Panc1 (cell line): Measurements from ENCODE around the gene SIK2.

ENCODE experiments used
- POLR2AphosphoS5 ChIP-seq: IDR thresholded peaks from 2 replicates; pipeline ENCODE4 v1.6.1; 2012; ENCODE audit warnings: mild to moderate bottlenecking, low read depth, low read length, moderate library complexity
- SIN3A ChIP-seq: IDR thresholded peaks from 2 replicates; pipeline ENCODE4 v1.6.1; 2012; ENCODE audit warnings: low read depth, mild to moderate bottlenecking, low read length, moderate library complexity, borderline replicate concordance; ENCODE audit not compliant: insufficient read depth
- TF ChIP-seq, protein P1 (sequence below): fragments of 450-650 bp; IDR thresholded peaks from 2 replicates; pipeline ENCODE4 v1.5.1; 2017; ENCODE audit warnings: mild to moderate bottlenecking
- TF ChIP-seq, protein P2 (sequence below), 2 experiments: IDR thresholded peaks; 2 replicates each; pipeline ENCODE4 v1.6.1; 2011 to 2012; ENCODE audit warnings: low read depth in 2 of 2, control low read depth in 1 of 2, low read length in 1 of 2, mild to moderate bottlenecking in 1 of 2, moderate library complexity in 1 of 2; ENCODE audit not compliant: insufficient read depth in 1 of 2

DNA sequence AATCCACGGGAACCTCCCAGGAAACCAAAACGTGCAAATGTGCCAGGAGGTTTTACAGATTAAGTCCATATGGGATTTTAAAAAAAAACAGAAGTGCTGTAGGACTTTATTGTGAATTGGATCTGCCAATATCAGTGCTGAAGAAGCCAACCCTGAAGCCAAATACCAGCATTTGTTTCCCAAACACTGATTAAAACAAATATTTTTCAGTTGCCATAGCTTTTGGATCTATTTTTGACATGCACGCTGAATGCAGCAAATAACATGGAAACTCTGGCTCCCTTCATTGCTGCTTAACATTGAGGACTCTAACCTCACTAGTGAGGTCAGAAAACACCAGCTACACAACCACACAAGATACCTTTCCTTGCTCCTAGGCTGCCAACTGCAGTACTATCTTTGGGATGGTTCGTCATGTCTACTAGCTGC, 28.4 kb upstream of the SIK2 start:
- TF ChIP-seq, protein P1, sequence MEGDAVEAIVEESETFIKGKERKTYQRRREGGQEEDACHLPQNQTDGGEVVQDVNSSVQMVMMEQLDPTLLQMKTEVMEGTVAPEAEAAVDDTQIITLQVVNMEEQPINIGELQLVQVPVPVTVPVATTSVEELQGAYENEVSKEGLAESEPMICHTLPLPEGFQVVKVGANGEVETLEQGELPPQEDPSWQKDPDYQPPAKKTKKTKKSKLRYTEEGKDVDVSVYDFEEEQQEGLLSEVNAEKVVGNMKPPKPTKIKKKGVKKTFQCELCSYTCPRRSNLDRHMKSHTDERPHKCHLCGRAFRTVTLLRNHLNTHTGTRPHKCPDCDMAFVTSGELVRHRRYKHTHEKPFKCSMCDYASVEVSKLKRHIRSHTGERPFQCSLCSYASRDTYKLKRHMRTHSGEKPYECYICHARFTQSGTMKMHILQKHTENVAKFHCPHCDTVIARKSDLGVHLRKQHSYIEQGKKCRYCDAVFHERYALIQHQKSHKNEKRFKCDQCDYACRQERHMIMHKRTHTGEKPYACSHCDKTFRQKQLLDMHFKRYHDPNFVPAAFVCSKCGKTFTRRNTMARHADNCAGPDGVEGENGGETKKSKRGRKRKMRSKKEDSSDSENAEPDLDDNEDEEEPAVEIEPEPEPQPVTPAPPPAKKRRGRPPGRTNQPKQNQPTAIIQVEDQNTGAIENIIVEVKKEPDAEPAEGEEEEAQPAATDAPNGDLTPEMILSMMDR, result no peak
- TF ChIP-seq, protein P2, sequence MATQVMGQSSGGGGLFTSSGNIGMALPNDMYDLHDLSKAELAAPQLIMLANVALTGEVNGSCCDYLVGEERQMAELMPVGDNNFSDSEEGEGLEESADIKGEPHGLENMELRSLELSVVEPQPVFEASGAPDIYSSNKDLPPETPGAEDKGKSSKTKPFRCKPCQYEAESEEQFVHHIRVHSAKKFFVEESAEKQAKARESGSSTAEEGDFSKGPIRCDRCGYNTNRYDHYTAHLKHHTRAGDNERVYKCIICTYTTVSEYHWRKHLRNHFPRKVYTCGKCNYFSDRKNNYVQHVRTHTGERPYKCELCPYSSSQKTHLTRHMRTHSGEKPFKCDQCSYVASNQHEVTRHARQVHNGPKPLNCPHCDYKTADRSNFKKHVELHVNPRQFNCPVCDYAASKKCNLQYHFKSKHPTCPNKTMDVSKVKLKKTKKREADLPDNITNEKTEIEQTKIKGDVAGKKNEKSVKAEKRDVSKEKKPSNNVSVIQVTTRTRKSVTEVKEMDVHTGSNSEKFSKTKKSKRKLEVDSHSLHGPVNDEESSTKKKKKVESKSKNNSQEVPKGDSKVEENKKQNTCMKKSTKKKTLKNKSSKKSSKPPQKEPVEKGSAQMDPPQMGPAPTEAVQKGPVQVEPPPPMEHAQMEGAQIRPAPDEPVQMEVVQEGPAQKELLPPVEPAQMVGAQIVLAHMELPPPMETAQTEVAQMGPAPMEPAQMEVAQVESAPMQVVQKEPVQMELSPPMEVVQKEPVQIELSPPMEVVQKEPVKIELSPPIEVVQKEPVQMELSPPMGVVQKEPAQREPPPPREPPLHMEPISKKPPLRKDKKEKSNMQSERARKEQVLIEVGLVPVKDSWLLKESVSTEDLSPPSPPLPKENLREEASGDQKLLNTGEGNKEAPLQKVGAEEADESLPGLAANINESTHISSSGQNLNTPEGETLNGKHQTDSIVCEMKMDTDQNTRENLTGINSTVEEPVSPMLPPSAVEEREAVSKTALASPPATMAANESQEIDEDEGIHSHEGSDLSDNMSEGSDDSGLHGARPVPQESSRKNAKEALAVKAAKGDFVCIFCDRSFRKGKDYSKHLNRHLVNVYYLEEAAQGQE (IDR thresholded peaks at IDR 0.05; ENCODE audit: insufficient read depth in 1 of 2, low read depth in 2 of 2, low read length in 1 of 2), result no peak
- no peak for TF ChIP-seq SIN3A
- TF ChIP-seq POLR2AphosphoS5, result no peak
